GM12874 (cell line): ENCODE results near the gene TYSND1.

ENCODE experiments used
- TF ChIP-seq, protein P1 (sequence below): IDR thresholded peaks from 2 replicates; pipeline ENCODE4 v1.5.1; 2011; ENCODE audit warnings: low read depth, mild to moderate bottlenecking, control low read depth, low read length, moderate library complexity; ENCODE audit not compliant: insufficient read depth

Gene TYSND1

DNA sequence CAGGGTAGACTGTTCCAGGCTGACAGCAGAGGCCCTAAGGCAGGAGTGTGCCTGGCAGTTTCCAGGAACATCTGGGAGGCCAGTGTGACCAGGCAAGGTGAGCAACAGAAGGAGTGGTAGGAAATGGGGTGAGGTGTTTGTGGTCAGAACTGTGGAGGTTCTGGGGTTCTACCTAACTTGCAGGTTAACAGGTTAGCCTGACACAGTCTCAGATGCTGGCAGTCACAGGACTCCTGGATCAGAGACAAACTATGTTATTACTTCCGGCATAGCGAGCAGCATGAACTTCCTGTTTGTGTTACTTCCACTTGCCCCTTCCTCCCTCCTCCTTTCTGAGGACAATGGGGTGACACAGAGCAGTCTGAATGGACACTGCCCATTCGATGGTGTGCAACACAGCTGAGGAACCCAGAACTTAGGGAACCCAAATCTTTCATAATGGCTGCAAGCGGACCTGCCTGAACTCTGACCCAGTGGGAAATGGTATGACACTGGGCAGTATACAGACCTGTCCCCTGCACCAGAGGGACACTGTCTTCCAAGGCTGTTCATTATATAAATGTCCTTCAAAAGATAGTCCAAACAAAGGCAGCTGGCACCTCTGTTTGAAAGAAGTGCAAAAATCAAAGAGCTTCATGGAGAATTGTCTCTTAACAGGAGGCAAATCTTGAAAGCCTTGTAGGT lies 27.7 kb upstream of the TYSND1 start:
- TF ChIP-seq, protein P1, sequence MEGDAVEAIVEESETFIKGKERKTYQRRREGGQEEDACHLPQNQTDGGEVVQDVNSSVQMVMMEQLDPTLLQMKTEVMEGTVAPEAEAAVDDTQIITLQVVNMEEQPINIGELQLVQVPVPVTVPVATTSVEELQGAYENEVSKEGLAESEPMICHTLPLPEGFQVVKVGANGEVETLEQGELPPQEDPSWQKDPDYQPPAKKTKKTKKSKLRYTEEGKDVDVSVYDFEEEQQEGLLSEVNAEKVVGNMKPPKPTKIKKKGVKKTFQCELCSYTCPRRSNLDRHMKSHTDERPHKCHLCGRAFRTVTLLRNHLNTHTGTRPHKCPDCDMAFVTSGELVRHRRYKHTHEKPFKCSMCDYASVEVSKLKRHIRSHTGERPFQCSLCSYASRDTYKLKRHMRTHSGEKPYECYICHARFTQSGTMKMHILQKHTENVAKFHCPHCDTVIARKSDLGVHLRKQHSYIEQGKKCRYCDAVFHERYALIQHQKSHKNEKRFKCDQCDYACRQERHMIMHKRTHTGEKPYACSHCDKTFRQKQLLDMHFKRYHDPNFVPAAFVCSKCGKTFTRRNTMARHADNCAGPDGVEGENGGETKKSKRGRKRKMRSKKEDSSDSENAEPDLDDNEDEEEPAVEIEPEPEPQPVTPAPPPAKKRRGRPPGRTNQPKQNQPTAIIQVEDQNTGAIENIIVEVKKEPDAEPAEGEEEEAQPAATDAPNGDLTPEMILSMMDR: no peak

DNA sequence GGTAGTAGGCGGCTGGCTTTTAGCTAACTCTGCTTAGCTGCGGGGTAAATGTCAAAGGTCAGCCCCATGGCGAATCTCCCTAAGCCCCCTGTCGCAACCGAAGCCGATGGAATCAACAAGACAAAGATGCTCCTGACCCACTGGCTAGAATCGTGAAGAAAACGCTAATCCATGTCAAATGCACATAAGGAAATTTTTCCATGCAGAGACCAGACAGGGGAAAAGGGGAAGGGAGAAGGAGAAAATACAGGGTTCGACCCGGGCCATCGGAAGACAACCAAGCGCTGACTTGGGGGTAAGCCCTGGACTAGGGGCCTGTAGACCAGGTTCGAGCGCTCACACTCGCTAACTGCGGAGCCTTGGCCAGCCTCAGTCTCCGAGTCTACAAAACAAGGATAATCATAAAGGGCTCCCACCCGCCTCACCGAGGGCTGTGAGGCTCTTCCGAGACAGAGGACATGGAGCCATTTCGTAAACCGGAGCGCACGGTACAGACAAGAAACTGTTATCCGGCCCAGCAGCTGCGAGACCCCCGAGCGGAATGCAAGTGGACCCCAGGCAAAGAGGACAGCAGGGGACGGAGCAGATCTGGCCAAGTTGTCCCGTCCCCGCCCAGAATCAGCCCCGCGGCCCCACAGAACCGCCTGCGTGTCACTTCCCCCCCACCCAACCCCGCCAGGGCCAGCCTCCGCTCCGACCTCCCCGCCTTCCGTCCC lies 23.3 kb upstream of the TYSND1 start:
- TF ChIP-seq, protein P1: no peak

DNA sequence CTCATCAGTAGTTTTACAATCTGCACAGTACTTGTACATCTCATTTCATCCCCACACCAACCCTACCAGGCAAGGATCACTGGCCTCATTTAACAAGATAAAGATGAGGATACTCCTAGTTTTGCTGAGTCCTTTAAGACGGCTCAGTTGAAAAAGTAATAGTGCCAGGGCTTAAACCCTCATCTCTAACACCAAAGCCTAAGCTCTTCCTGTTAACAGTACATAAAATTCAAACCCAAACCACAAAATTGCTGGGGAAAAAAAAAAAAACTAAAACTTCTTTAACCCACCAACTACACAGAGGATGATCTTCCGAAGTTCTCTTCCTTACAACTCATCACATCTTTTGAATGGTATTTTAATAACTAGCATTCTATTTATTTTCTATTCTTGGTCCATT lies 22.5 kb upstream of the TYSND1 start:
- TF ChIP-seq, protein P1: no peak

DNA sequence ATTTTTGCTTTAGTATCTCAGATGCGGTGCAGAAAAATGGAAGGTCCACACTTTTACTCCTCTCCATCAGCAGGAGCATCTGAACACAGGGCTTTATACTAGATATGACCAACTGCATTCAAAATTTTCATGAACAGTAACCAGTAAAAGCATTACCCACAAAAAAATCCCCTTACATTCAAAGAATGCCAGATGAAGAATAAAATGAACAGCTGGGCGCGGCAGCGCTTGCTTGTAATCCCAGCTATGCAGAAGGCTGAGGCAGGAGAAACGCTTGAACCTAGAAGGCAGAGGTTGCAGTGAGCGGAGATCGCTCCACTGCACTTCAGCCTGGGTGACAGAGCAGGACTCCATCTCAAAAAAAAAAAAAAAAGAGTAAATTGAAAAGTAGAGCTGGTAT lies 20.7 kb upstream of the TYSND1 start:
- TF ChIP-seq, protein P1: no peak

DNA sequence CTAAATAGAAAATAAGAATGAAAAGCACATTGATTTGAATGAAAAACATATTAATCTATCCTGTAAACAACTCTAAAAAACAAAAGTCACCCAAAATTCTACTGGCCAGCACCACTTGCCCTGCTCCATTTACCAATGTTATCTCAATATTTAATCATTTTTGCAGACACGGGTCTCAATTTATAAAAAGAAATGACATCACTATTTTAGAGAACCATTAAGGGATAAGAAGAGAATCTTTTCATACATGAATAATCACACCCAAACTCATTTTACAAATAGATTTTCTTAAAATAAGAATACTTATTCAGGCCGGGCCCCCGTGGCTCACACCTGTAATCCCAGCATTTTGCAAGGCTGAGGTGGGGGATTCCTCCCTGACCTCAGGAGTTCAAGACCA lies 19.9 kb upstream of the TYSND1 start:
- TF ChIP-seq, protein P1: no peak

DNA sequence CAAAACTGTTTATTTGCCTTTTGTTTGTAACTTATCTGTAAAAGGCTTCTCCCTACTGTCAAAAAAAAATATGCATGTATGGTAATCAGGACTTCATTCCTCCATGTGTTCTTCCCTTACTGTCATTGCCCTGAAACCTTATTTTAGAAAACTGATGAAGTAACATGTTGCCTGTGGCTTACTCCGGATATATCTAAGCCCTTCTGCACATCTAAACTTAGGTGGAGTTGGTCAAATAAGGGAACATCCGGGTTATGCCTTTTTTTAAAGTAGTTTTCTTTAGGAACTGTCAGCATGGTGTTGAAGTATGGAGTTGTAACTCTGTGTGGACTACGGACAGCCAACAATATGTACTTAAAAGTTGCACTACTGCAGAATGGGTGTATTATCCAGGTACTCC lies 17.7 kb upstream of the TYSND1 start:
- TF ChIP-seq, protein P1: no peak

DNA sequence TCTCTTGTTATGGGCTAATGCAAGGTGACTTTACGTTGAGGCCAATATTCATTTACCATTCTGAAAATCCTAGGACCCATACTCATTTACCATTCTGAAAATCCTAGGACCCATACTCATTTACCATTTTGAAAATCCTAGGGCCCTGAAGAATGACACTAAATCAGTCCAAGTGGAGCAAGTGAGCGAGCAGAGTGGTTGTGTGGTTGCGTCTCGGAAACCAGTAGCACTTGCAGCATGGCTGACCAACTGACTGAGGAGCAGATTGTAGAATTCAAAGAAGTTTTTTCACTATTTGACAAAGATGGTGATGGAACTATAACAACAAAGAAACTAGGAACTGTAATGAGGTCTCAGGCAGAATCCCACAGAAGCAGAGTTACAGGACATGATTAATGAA lies 16.9 kb upstream of the TYSND1 start:
- TF ChIP-seq, protein P1: no peak
